SK-N-SH treated with all-trans-retinoic acid at 6 μM for 48 hours (cell line): ENCODE measurements around the gene NTSR1.

ENCODE experiments used
- ATAC-seq: fragments of 200-7000 bp; cut with Tn5 transposase; 3 replicates; pipeline ENCODE4 v1.9.1; 2020; ENCODE audit warnings: mild to moderate bottlenecking, moderate library complexity
- ARNTL ChIP-seq: fragments of 450-650 bp; formaldehyde crosslinking; IDR thresholded peaks from 2 replicates; pipeline ENCODE4 v1.5.0; 2020; ENCODE audit warnings: low read depth, mild to moderate bottlenecking, moderate library complexity, borderline replicate concordance
- BACH2 ChIP-seq: fragments of 250-450 bp; sonication (Bioruptor Pico); IDR thresholded peaks from 2 replicates; pipeline ENCODE4 v1.9.0; 2021; ENCODE audit warnings: mild to moderate bottlenecking, borderline replicate concordance
- CSDC2 ChIP-seq: fragments of 250-450 bp; sonication (Bioruptor Pico); IDR thresholded peaks from 2 replicates; pipeline ENCODE4 v1.5.0; 2020; ENCODE audit warnings: mild to moderate bottlenecking, moderate library complexity
- ESRRG ChIP-seq: fragments of 250-450 bp; sonication (Bioruptor Pico); IDR thresholded peaks from 2 replicates; pipeline ENCODE4 v1.6.1; 2021; ENCODE audit warnings: mild to moderate bottlenecking
- ISL1 ChIP-seq: fragments of 250-450 bp; sonication (Bioruptor Pico); IDR thresholded peaks from 2 replicates; pipeline ENCODE4 v2.1.2; 2022; ENCODE audit warnings: mild to moderate bottlenecking, moderate library complexity
- OSR1 ChIP-seq: fragments of 250-450 bp; sonication (Bioruptor Pico); IDR thresholded peaks from 2 replicates; pipeline ENCODE4 v1.8.0; 2022; ENCODE audit warnings: moderate library complexity, mild to moderate bottlenecking, inconsistent platforms
- PPARA ChIP-seq: fragments of 250-450 bp; sonication (Bioruptor Pico); IDR thresholded peaks from 2 replicates; pipeline ENCODE4 v1.5.0; 2020; ENCODE audit warnings: mild to moderate bottlenecking, borderline replicate concordance
- RARB ChIP-seq: fragments of 250-450 bp; sonication (Bioruptor Pico); IDR thresholded peaks from 2 replicates; pipeline ENCODE4 v1.8.0; 2021; ENCODE audit warnings: mild to moderate bottlenecking, moderate library complexity
- SNAI2 ChIP-seq: fragments of 250-450 bp; sonication (Bioruptor Pico); IDR thresholded peaks from 2 replicates; pipeline ENCODE4 v1.5.0; 2020; ENCODE audit warnings: mild to moderate bottlenecking, moderate library complexity
- TOX ChIP-seq: fragments of 250-450 bp; sonication (Bioruptor Pico); IDR thresholded peaks from 2 replicates; pipeline ENCODE4 v1.8.0; 2021; ENCODE audit warnings: mild to moderate bottlenecking, moderate library complexity, borderline replicate concordance
- ZC3H10 ChIP-seq: fragments of 250-450 bp; sonication (Bioruptor Pico); IDR thresholded peaks from 2 replicates; pipeline ENCODE4 v1.5.1; 2021; ENCODE audit warnings: mild to moderate bottlenecking, moderate library complexity
- ZNF565 ChIP-seq: fragments of 450-650 bp; formaldehyde crosslinking; conservative IDR thresholded peaks from 2 replicates; pipeline ENCODE4 v1.5.0; 2020; ENCODE audit warnings: low read depth, mild to moderate bottlenecking, moderate library complexity
- ZNF70 ChIP-seq: fragments of 450-650 bp; formaldehyde crosslinking; IDR thresholded peaks from 2 replicates; pipeline ENCODE4 v1.5.0; 2020; ENCODE audit warnings: mild to moderate bottlenecking, moderate library complexity
- ZNF8 ChIP-seq: fragments of 450-650 bp; formaldehyde crosslinking; IDR thresholded peaks from 2 replicates; pipeline ENCODE4 v1.5.0; 2020; ENCODE audit warnings: mild to moderate bottlenecking, moderate library complexity
- TF ChIP-seq, protein P1 (sequence below): fragments of 250-450 bp; sonication (Bioruptor Pico); IDR thresholded peaks from 2 replicates; pipeline ENCODE4 v1.8.0; 2021; ENCODE audit warnings: low read depth, mild to moderate bottlenecking, moderate library complexity, borderline replicate concordance
- TF ChIP-seq, protein P2 (sequence below): fragments of 250-450 bp; sonication (Bioruptor Pico); IDR thresholded peaks from 2 replicates; pipeline ENCODE4 v1.5.1; 2021; ENCODE audit warnings: mild to moderate bottlenecking, moderate library complexity
- TF ChIP-seq, protein P3 (sequence below): fragments of 250-450 bp; sonication (Bioruptor Pico); IDR thresholded peaks from 2 replicates; pipeline ENCODE4 v1.8.0; 2020; ENCODE audit warnings: mild to moderate bottlenecking, moderate library complexity, borderline replicate concordance
- TF ChIP-seq, protein P4 (sequence below): fragments of 250-450 bp; sonication (Bioruptor Pico); IDR thresholded peaks from 2 replicates; pipeline ENCODE4 v1.5.0; 2020; ENCODE audit warnings: mild to moderate bottlenecking, moderate library complexity
- TF ChIP-seq, protein P5 (sequence below): fragments of 250-450 bp; sonication (Bioruptor Pico); IDR thresholded peaks from 2 replicates; pipeline ENCODE4 v1.5.1; 2020; ENCODE audit warnings: low read depth, mild to moderate bottlenecking, moderate library complexity

NTSR1 gene

DNA sequence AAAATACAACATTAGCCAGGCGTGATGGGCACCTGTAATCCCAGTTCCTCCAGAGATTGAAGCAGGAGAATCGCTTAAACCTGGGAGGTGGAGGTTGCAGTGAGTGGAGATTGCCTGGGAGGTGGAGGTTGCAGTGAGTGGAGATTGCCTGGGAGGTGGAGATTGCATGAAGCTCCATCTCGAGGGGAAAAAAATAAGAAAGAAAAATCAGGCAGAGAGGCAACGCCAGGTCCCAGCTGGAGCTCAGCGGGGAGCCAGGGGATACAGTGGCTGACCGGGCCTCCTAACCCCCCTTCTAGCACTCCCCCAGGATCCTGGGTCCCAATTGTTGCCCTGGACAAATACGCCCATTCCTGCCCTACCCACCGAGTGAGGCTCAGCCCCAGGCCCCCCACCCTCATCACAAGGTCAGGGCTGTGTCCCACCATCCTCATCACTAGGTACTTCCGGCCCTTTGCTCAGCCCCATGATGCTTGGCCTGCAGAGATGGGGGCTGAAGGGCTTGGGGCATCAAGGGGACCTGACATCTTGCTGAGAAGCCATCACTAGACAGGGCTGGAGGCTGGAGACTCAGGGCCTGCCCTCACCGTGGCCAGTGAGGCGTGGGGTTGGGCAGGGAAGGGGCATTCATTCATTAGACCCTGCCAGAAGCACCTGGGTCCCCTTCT is 97.9 kb downstream of the NTSR1 start:
- TF ChIP-seq TOX, result no peak
- TF ChIP-seq SNAI2 (CRISPR knock-in tag), result no peak
- no peak for TF ChIP-seq ESRRG
- TF ChIP-seq, protein P1, sequence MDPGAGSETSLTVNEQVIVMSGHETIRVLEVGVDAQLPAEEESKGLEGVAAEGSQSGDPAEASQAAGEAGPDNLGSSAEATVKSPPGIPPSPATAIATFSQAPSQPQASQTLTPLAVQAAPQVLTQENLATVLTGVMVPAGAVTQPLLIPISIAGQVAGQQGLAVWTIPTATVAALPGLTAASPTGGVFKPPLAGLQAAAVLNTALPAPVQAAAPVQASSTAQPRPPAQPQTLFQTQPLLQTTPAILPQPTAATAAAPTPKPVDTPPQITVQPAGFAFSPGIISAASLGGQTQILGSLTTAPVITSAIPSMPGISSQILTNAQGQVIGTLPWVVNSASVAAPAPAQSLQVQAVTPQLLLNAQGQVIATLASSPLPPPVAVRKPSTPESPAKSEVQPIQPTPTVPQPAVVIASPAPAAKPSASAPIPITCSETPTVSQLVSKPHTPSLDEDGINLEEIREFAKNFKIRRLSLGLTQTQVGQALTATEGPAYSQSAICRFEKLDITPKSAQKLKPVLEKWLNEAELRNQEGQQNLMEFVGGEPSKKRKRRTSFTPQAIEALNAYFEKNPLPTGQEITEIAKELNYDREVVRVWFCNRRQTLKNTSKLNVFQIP (CRISPR knock-in tag), result no peak
- TF ChIP-seq, protein P2, sequence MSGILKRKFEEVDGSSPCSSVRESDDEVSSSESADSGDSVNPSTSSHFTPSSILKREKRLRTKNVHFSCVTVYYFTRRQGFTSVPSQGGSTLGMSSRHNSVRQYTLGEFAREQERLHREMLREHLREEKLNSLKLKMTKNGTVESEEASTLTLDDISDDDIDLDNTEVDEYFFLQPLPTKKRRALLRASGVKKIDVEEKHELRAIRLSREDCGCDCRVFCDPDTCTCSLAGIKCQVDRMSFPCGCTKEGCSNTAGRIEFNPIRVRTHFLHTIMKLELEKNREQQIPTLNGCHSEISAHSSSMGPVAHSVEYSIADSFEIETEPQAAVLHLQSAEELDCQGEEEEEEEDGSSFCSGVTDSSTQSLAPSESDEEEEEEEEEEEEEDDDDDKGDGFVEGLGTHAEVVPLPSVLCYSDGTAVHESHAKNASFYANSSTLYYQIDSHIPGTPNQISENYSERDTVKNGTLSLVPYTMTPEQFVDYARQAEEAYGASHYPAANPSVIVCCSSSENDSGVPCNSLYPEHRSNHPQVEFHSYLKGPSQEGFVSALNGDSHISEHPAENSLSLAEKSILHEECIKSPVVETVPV (CRISPR knock-in tag), result no peak
- no peak for TF ChIP-seq PPARA (CRISPR knock-in tag)
- TF ChIP-seq OSR1 (CRISPR knock-in tag), result no peak
- TF ChIP-seq ZNF565, result no peak
- no peak for TF ChIP-seq ZNF70 (CRISPR knock-in tag)
- no peak for TF ChIP-seq CSDC2 (CRISPR knock-in tag)
- TF ChIP-seq, protein P3, sequence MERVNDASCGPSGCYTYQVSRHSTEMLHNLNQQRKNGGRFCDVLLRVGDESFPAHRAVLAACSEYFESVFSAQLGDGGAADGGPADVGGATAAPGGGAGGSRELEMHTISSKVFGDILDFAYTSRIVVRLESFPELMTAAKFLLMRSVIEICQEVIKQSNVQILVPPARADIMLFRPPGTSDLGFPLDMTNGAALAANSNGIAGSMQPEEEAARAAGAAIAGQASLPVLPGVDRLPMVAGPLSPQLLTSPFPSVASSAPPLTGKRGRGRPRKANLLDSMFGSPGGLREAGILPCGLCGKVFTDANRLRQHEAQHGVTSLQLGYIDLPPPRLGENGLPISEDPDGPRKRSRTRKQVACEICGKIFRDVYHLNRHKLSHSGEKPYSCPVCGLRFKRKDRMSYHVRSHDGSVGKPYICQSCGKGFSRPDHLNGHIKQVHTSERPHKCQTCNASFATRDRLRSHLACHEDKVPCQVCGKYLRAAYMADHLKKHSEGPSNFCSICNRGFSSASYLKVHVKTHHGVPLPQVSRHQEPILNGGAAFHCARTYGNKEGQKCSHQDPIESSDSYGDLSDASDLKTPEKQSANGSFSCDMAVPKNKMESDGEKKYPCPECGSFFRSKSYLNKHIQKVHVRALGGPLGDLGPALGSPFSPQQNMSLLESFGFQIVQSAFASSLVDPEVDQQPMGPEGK (CRISPR knock-in tag), result no peak
- TF ChIP-seq, all 23 proteins: peak for 0
- ATAC-seq, result no peak

DNA sequence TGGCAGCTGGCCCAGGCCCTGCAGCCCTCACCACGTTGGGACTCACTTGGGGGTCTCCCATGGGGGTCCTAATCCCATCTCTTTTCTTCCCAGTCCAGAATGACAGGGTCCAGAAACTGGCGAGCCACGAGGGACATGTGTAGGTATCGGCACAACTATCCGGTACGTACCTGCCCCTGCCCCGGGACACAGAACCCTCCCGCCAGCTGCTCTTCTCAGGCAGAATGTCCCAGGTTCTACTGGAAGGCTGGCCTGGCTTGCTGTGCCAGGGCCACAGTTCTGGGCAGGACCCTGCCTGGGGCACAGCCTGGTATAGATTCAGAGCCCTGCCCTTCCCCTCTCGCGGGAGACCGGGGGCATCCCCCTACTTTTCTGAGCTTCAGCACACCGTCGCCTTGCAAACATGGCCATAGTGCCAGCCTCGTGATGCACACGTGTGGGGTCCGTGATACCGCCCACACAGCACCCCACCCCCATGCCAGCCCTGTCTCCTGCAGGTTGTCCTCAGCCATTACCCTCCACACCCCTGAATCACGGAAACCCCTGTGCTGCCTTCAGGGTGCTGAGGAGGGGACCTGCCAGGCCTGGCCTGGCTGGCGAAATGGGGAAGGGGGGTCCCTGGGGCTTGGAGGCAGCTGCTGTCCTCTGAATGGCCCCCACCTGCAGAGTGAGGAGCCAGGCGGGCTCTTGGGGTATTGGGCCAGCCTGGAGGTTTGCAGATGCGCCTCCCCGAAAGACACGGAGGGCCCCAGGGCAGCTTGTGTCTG is 99.0 kb downstream of the NTSR1 start:
- TF ChIP-seq RARB (no peak), BACH2 (CRISPR knock-in tag) (no peak), ARNTL (CRISPR knock-in tag) (no peak), CSDC2 (CRISPR knock-in tag) (no peak), PPARA (CRISPR knock-in tag) (no peak), OSR1 (CRISPR knock-in tag) (no peak)
- TF ChIP-seq, protein P4, sequence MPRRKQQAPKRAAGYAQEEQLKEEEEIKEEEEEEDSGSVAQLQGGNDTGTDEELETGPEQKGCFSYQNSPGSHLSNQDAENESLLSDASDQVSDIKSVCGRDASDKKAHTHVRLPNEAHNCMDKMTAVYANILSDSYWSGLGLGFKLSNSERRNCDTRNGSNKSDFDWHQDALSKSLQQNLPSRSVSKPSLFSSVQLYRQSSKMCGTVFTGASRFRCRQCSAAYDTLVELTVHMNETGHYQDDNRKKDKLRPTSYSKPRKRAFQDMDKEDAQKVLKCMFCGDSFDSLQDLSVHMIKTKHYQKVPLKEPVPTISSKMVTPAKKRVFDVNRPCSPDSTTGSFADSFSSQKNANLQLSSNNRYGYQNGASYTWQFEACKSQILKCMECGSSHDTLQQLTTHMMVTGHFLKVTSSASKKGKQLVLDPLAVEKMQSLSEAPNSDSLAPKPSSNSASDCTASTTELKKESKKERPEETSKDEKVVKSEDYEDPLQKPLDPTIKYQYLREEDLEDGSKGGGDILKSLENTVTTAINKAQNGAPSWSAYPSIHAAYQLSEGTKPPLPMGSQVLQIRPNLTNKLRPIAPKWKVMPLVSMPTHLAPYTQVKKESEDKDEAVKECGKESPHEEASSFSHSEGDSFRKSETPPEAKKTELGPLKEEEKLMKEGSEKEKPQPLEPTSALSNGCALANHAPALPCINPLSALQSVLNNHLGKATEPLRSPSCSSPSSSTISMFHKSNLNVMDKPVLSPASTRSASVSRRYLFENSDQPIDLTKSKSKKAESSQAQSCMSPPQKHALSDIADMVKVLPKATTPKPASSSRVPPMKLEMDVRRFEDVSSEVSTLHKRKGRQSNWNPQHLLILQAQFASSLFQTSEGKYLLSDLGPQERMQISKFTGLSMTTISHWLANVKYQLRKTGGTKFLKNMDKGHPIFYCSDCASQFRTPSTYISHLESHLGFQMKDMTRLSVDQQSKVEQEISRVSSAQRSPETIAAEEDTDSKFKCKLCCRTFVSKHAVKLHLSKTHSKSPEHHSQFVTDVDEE (CRISPR knock-in tag), result no peak
- ATAC-seq, result no peak

DNA sequence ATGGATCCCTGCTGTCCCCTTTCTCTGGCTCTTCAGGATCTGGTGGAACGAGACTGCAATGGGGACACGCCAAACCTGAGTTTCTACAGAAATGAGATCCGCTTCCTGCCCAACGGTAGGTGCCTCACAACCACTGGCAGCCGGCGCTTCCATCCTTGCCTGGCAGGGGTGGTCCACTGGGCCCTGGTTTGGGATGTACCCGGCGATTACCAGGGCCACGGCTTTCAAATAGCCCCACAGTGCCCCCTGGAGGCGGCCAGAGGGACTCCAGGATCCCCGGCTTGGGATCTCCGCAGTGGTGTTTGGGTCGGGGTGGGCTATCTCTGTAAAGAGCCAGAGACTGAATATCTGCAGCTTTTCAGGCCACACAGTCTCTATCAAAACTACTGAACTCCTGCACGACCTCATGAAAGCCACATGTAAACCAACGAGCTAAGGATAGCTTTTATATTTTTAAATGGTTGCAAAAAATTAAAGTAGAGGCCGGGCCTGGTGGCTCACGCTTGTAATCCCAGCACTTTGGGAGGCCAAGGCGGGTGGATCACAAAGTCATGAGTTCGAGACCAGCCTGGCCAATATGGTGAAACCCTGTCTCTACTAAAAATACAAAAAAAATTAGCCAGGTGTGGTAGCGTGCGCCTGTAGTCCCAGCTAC is 99.7 kb downstream of the NTSR1 start:
- TF ChIP-seq CSDC2 (CRISPR knock-in tag) (no peak), ZNF70 (CRISPR knock-in tag) (no peak), ESRRG (no peak), ISL1 (CRISPR knock-in tag) (no peak), OSR1 (CRISPR knock-in tag) (no peak), ZNF8 (no peak), RARB (no peak), ZNF565 (no peak), TOX (no peak), ZC3H10 (no peak), PPARA (CRISPR knock-in tag) (no peak)
- TF ChIP-seq, protein P3 (CRISPR knock-in tag), result no peak
- TF ChIP-seq, protein P4 (CRISPR knock-in tag), result no peak
- TF ChIP-seq, protein P5, sequence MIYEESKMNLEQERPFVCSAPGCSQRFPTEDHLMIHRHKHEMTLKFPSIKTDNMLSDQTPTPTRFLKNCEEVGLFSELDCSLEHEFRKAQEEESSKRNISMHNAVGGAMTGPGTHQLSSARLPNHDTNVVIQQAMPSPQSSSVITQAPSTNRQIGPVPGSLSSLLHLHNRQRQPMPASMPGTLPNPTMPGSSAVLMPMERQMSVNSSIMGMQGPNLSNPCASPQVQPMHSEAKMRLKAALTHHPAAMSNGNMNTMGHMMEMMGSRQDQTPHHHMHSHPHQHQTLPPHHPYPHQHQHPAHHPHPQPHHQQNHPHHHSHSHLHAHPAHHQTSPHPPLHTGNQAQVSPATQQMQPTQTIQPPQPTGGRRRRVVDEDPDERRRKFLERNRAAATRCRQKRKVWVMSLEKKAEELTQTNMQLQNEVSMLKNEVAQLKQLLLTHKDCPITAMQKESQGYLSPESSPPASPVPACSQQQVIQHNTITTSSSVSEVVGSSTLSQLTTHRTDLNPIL, result no peak
- ATAC-seq, result peak; percentile 78
